Activated CD4-positive, alpha-beta memory T cell treated with anti-CD3 and anti-CD28 coated beads for 36 hours (primary cell): ENCODE results near the gene METTL16. TPM values are rescaled to one million over a fixed set of nuclear protein-coding genes. Genes with fewer than 3 reads are reported as not detected.
A peak's percentile ranks its signal among the peaks of the same experiment; 100 is the strongest.

Source experiments
- CTCF ChIA-PET: fragments of 350-600 bp; sonication (Branson Sonifier 250); formaldehyde crosslinking; loops from one replicate; lab custom pipeline; 2021; ENCODE audit warnings: antibody characterized with exemption, inconsistent platforms; lab: Charles Lee
- POLR2A ChIA-PET: fragments of 350-600 bp; sonication (Branson Sonifier 250); formaldehyde crosslinking; loops from one replicate; lab custom pipeline; 2021; ENCODE audit warnings: antibody characterized with exemption; lab: Charles Lee
- DNase-seq: peaks from one replicate; pipeline ENCODE4 v3.0.0-alpha.2; 2020
- H3K27ac Mint-ChIP-seq: one replicate; pipeline ENCODE4 v1.8.0; 2021; ENCODE audit warnings: mixed read lengths
- H3K27me3 Mint-ChIP-seq: one replicate; pipeline ENCODE4 v1.8.0; 2021; ENCODE audit warnings: mixed read lengths
- H3K36me3 Mint-ChIP-seq: one replicate; pipeline ENCODE4 v1.8.0; 2021; ENCODE audit warnings: mixed read lengths
- H3K4me1 Mint-ChIP-seq: one replicate; pipeline ENCODE4 v1.8.0; 2021; ENCODE audit warnings: low read depth, mixed read lengths
- H3K4me3 Mint-ChIP-seq: one replicate; pipeline ENCODE4 v1.8.0; 2021; ENCODE audit warnings: mild to moderate bottlenecking, mixed read lengths
- H3K9me3 Mint-ChIP-seq: one replicate; pipeline ENCODE4 v1.8.0; 2021; ENCODE audit warnings: mixed read lengths
- intact Hi-C: fragments of 100-400 bp; cut with micrococcal nuclease; formaldehyde crosslinking; loops from one replicate; pipeline ENCODE4 v1.15.1; 2023
- total RNA-seq, 2 experiments: library from RNA; stranded (reverse); gene quantifications; one replicate each; pipeline ENCODE4 v1.2.3, GENCODE V29; 2021

Gene METTL16
- total RNA-seq, 2 experiments from 2014 or later: 44.0 to 44.6 TPM

GRCh38 chr17:2392252-2393173, 119.2 kb downstream of the METTL16 start:
- Mint-ChIP-seq H3K4me3 (peak overlapping the region; percentile 88), H3K27ac (peak overlapping the region; percentile 93), H3K9me3 (no peaks in the 10 kb centered on the region), H3K27me3 (no peaks in the 10 kb centered on the region), H3K4me1 (peaks cover 54% of the 10 kb centered on the region), H3K36me3 (peaks cover 2% of the 10 kb centered on the region)
- CTCF ChIA-PET: interaction anchor here (0.6 to 5.0 kb wide), 9 partner anchors 10 to 499 kb away, joined by 3 to 100 read pairs (median 4); partner anchors contain the start of gene TSR1
- intact Hi-C loops: loop anchor here (1.0 to 5.0 kb wide), 2 partner anchors 9 to 55 kb away; partner anchors contain the start of genes MNT, SGSM2 and TSR1
- peak; percentile 98 for DNase-seq
- POLR2A ChIA-PET: interaction anchor here (0.6 to 3.2 kb wide), 8 partner anchors 9 to 318 kb away, joined by 3 to 37 read pairs (median 4); partner anchors contain the start of genes METTL16, MNT, SGSM2 and TSR1

DNA sequence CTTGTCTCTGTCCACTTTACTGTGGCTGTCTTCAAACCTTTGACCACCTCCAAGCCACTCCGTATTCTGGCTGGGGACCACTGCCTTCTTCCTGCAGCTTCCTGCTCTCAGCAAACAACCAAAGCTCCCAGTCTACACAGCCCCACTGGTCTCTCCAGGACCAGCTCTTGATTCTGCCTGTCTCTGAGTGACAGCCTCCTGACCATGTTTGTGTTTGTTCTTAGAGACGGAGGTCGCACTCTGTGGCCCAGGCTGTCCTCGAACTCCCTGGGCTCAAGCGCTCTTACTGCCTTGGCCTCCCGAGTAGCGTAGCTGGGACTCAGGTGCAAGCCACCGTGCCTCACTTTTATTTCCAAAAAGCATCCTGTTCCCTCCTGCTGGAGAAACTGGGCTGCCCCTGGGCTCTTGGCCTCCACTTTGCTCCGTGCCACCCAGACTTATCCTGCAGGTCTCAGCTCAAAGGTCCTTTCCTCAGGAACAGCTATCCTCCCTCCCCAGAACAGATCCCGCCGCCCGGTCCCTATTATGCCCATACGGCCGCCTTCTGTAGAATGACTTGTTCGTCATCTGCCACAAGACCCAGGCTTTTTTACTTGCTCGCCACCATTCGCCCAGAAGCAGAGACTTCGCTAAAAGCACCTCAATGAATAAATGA, 120.0 kb downstream of the METTL16 start:
- intact Hi-C loops: loop anchor here (1.0 to 5.0 kb wide), 2 partner anchors 10 to 54 kb away; partner anchors contain the start of genes MNT, SGSM2 and TSR1
- ChIA-PET CTCF (interaction anchor here (0.6 to 5.0 kb wide), 6 partner anchors 9 to 336 kb away, joined by 3 to 100 read pairs (median 11); partner anchors contain the start of gene TSR1), POLR2A (interaction anchor here (0.7 to 3.2 kb wide), 6 partner anchors 9 to 319 kb away, joined by 3 to 37 read pairs (median 4); partner anchors contain the start of genes METTL16 and MNT)
- Mint-ChIP-seq H3K27me3 (no peaks in the 10 kb centered on the region), H3K36me3 (peaks cover 2% of the 10 kb centered on the region), H3K27ac (peak overlapping the region; percentile 93), H3K4me1 (peaks cover 47% of the 10 kb centered on the region), H3K9me3 (no peaks in the 10 kb centered on the region), H3K4me3 (peak overlapping the region; percentile 88)
- DNase-seq: no peak

DNA sequence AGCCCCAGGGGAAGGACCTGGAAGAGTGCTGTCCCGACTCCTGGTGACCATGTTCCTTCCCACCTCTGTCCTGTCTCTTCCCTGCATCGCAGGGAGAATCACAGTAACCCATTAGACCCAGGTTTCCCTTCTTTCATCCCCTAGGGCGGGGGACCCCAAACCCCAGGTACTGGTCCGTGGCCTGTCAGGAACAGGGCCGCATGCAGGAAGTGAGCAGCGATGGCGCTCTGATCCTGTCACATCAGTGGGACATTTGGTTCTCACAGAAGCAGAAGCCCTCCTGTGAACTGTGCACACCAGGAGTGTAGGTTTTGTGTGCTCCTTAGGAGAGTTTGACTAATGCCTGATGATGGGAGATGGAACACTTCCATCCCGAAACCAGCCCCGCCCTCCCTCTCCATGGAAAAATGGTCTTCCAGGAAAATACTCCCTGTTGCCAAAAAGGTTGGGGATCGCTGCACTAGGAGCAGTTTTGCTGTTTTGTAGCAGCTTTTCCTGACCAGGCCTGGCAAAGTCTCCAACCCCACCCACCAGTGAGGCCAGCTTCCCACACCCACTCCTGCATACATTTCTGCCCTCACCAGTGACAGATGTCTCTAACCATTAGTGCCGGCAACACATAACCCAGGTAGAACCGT, 121.4 kb downstream of the METTL16 start:
- Mint-ChIP-seq H3K27me3 (no peaks in the 10 kb centered on the region), H3K36me3 (peaks cover 2% of the 10 kb centered on the region), H3K27ac (peak overlapping the region; percentile 77), H3K9me3 (no peaks in the 10 kb centered on the region), H3K4me3 (no peak overlapping the region), H3K4me1 (peaks cover 38% of the 10 kb centered on the region)
- CTCF ChIA-PET: interaction anchor here (4.3 to 5.0 kb wide), 2 partner anchors 8 to 26 kb away, joined by 52 to 100 read pairs; no protein-coding TSS in a partner anchor
- no peak for DNase-seq
- intact Hi-C loops: loop anchor here (5.0 kb wide), 1 partner anchor 53 kb away; the partner anchor contains the start of genes SGSM2 and TSR1
- POLR2A ChIA-PET: no interaction called here

DNA sequence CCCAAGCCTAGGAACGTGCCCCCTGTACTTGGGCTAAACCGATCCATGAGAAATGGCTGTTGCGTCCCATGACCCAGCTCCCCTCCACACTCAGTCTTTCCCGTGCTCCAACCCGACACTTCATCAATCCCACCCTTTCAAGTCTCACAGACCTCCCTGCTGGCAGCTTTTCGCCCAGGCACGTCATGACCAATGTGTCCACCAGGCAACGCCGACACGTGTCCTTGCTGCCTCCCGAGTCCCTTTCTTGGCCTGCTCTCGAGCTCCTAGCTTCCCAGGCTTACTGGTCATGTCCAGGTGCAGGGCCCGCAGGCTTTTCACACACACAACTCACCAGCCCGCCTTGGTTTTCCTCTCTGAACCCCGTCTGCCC, 123.0 kb downstream of the METTL16 start:
- CTCF ChIA-PET: interaction anchor here (2.0 kb wide), 1 partner anchor 28 kb away, joined by 10 read pairs; no protein-coding TSS in a partner anchor

DNA sequence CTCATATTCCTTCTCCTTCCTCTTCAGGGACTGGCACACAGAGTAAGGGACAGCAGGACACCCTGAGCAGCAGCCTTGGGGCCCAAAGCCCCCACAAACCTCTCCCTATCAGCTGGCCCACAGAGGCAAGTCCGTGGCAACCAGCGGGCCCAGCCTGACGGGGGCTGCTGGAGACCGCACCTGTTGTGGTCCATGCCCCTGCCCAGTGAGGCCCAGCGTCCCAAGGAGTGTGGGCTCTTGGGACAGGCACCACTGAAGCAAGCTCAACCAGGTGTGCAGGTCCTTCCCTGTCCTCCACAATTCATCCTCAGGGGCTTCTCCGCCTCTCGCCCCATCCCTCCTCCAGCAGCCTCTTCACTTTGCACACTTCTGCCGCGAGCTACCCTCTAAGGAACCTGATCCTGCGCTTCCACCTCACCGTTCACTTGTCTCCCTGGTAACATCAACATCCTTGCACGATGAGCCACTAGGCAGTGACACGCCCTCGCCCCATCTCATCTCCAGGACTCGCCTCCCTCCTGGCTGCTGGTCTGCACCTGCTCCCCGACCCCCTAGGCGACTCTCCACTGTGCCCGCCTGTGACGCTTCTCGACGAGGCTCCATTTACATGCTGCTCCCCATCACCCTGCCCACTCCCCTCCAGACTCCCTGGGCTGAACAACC, 123.5 kb downstream of the METTL16 start:
- CTCF ChIA-PET: interaction anchor here (2.0 kb wide), 1 partner anchor 28 kb away, joined by 10 read pairs; no protein-coding TSS in a partner anchor
- no peak for DNase-seq
- intact Hi-C loops: no loop called here
- POLR2A ChIA-PET: no interaction called here
- Mint-ChIP-seq H3K9me3 (no peaks in the 10 kb centered on the region), H3K4me3 (no peak overlapping the region), H3K4me1 (peaks cover 33% of the 10 kb centered on the region), H3K36me3 (peaks cover 2% of the 10 kb centered on the region), H3K27me3 (no peaks in the 10 kb centered on the region), H3K27ac (no peak overlapping the region)

More for the DNA sequence above, 123.0 kb downstream of the METTL16 start:
- POLR2A ChIA-PET: no interaction called here
- H3K36me3 Mint-ChIP-seq: peaks cover 2% of the 10 kb centered on the region
- H3K4me1 Mint-ChIP-seq: peaks cover 33% of the 10 kb centered on the region
- no peaks in the 10 kb centered on the region for H3K9me3 Mint-ChIP-seq
- H3K4me3 Mint-ChIP-seq: no peak overlapping the region
- DNase-seq: no peak
- intact Hi-C loops: no loop called here
- H3K27me3 Mint-ChIP-seq: no peaks in the 10 kb centered on the region
- H3K27ac Mint-ChIP-seq: no peak overlapping the region

DNA sequence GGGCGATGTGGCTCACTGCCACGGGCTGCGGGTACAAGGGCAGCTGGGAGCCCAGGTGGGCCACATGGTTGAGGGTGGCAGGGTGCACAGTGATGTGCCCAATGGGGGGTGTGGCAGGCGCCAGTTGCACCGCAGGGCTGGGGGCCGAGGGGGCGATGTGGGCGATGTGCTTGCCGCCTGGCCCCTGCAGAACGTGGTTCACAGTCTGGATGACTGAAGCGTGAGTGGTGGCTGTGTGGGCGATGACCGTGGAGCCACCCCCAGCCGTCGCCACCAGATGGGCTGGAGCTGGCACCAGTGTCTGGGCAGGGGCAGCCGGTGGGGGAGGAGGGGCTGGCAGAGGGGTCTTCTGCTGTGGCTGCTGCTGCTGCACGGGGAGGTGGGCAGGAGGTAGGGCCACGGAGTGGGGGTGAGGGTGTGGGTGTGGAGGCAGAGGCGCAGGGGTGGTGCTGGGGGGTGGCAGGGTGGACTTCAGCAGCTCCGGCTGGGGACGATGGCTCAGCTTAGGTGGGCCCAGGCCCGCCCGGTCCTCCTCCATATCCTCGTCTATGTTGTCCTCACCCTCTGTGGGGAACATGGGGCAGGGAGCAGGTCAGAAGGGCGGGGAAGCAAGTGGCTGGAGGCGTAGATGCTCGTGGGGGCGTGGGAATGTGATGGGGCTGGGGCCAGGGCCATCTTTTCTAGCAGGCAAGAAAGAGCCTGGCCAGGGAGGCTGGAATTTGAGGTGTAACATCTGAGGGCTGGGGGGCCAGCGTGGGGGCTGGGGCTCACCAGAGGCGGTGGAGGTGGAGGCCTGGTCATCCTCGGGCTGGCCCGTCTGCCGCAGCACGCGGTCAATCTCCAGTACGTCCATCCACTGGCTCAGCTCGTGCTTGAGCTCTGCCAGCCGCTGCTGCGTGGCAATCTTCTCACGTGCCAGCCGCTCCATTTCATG, 124.3 kb downstream of the METTL16 start:
- intact Hi-C loops: no loop called here
- Mint-ChIP-seq H3K4me1 (peaks cover 33% of the 10 kb centered on the region), H3K9me3 (no peaks in the 10 kb centered on the region), H3K4me3 (no peak overlapping the region), H3K36me3 (peaks cover 2% of the 10 kb centered on the region), H3K27me3 (no peaks in the 10 kb centered on the region), H3K27ac (no peak overlapping the region)
- no peak for DNase-seq
- ChIA-PET POLR2A (no interaction called here), CTCF (interaction anchor here (2.0 to 9.8 kb wide), 2 partner anchors 28 to 29 kb away, joined by 10 to 544 read pairs; no protein-coding TSS in a partner anchor)

GRCh38 chr17:2386400-2387085, 125.1 kb downstream of the METTL16 start:
- no peak overlapping the region for H3K27ac Mint-ChIP-seq
- H3K4me3 Mint-ChIP-seq: no peak overlapping the region
- CTCF ChIA-PET: interaction anchor here (9.8 kb wide), 1 partner anchor 29 kb away, joined by 544 read pairs; no protein-coding TSS in a partner anchor
- intact Hi-C loops: no loop called here
- DNase-seq: no peak
- peaks cover 2% of the 10 kb centered on the region for H3K36me3 Mint-ChIP-seq
- no peaks in the 10 kb centered on the region for H3K27me3 Mint-ChIP-seq
- H3K4me1 Mint-ChIP-seq: peaks cover 24% of the 10 kb centered on the region
- H3K9me3 Mint-ChIP-seq: no peaks in the 10 kb centered on the region
- POLR2A ChIA-PET: no interaction called here

- CTCF ChIA-PET: interaction anchor here (1.0 to 9.8 kb wide), 2 partner anchors 30 to 49 kb away, joined by 3 to 544 read pairs; no protein-coding TSS in a partner anchor
- no peak overlapping the region for H3K4me3 Mint-ChIP-seq
- intact Hi-C loops: no loop called here
- H3K27ac Mint-ChIP-seq: no peak overlapping the region
- no peaks in the 10 kb centered on the region for H3K27me3 Mint-ChIP-seq
- no peaks in the 10 kb centered on the region for H3K9me3 Mint-ChIP-seq
- H3K36me3 Mint-ChIP-seq: peaks cover 2% of the 10 kb centered on the region
- POLR2A ChIA-PET: no interaction called here
- peaks cover 14% of the 10 kb centered on the region for H3K4me1 Mint-ChIP-seq
- DNase-seq: no peak
Observed at GRCh38 chr17:2385240-2386210, 126.2 kb downstream of the METTL16 start.
